ENCODE data around the gene SH3RF1. TPM values are rescaled to one million over a fixed set of nuclear protein-coding genes. Genes with fewer than 3 reads are reported as not detected.
A peak's percentile ranks its signal among the peaks of the same experiment; 100 is the strongest.

Gene SH3RF1
- total RNA-seq, 3 donors from 2014 or later, result 45.3 to 82.3 (median 65.5) TPM

- Histone ChIP-seq H3K4me3 (no peak overlapping the region), H3K36me3 (ENCODE audit: low read depth) (peaks cover 6% of the 10 kb centered on the region), H3K4me1 (ENCODE audit: low read depth) (no peaks in the 10 kb centered on the region), H3K9me3 (no peaks in the 10 kb centered on the region)
- TF ChIP-seq CTCF (IDR thresholded peaks at IDR 0.05), result no peak
- DNase-seq (no peak), ATAC-seq (no peak)
- intact Hi-C loops (cut with DNase I, micrococcal nuclease), result no loop called here
Measured at GRCh38 chr4:169102026-169102425, 168.7 kb downstream of the SH3RF1 start.

- no peaks in the 10 kb centered on the region for H3K9me3 ChIP-seq
- H3K36me3 ChIP-seq (ENCODE audit: low read depth), result no peaks in the 10 kb centered on the region
- TF ChIP-seq CTCF (IDR thresholded peaks at IDR 0.05), result no peak
- H3K4me1 ChIP-seq (ENCODE audit: low read depth), result no peaks in the 10 kb centered on the region
- intact Hi-C loops (cut with DNase I, micrococcal nuclease), result no loop called here
- ATAC-seq (no peak), DNase-seq (no peak)
- H3K4me3 ChIP-seq, result no peak overlapping the region
Measured at GRCh38 chr4:169100670-169101101, 170.1 kb downstream of the SH3RF1 start.

GRCh38 chr4:169099771-169100180 is 171.0 kb downstream of the SH3RF1 start:
- DNase-seq, result no peak
- no peaks in the 10 kb centered on the region for H3K36me3 ChIP-seq (ENCODE audit: low read depth)

GRCh38 chr4:169098969-169099690 is 171.6 kb downstream of the SH3RF1 start:
- H3K4me3 ChIP-seq, result no peak overlapping the region
- intact Hi-C loops (cut with DNase I, micrococcal nuclease), result no loop called here
- no peaks in the 10 kb centered on the region for H3K36me3 ChIP-seq (ENCODE audit: low read depth)
- ATAC-seq (no peak), DNase-seq (no peak)
- TF ChIP-seq CTCF (IDR thresholded peaks at IDR 0.05), result no peak
- no peaks in the 10 kb centered on the region for H3K4me1 ChIP-seq (ENCODE audit: low read depth)
- H3K9me3 ChIP-seq, result no peaks in the 10 kb centered on the region

More at GRCh38 chr4:169099771-169100180, 171.0 kb downstream of the SH3RF1 start:
- ATAC-seq, result peak; percentile 40
- no peak for TF ChIP-seq CTCF (IDR thresholded peaks at IDR 0.05)
- H3K9me3 ChIP-seq, result no peaks in the 10 kb centered on the region
- H3K4me1 ChIP-seq (ENCODE audit: low read depth), result no peaks in the 10 kb centered on the region
- H3K4me3 ChIP-seq, result no peak overlapping the region
- intact Hi-C loops (cut with DNase I, micrococcal nuclease), result no loop called here

DNA sequence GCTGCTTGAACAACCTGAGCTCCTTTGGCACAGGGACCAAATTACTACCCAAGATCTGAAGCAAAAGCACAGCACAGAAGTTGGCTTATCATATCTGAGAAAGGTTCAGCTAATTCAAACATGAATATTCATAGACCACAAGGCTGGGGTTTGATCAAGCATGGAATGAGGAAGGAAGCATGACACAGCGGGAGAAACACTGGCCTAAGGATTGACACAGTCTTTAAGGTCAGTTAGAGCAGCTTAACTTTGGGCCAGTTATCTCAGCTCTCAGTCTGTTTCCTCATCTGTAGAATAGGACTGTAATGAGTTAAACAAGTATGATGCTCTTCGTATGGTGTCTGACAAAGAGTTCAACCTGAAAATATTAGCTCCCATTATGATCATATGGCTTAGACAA is 172.2 kb downstream of the SH3RF1 start:
- DNase-seq, result no peak
- no peak for TF ChIP-seq CTCF (IDR thresholded peaks at IDR 0.05)
- H3K36me3 ChIP-seq (ENCODE audit: low read depth), result no peaks in the 10 kb centered on the region
- peak; percentile 31 for ATAC-seq
- H3K4me1 ChIP-seq (ENCODE audit: low read depth), result no peaks in the 10 kb centered on the region
- H3K4me3 ChIP-seq, result no peak overlapping the region
- no peaks in the 10 kb centered on the region for H3K9me3 ChIP-seq
- intact Hi-C loops (cut with DNase I, micrococcal nuclease), result no loop called here
